Left lung (tissue), 10 donors: ENCODE measurements around the gene CADM1. TPM values are rescaled to one million over a fixed set of nuclear protein-coding genes. Genes with fewer than 3 reads are reported as not detected.

ENCODE experiments used
- ATAC-seq: fragments of 200-7000 bp; cut with Tn5 transposase; one replicate; pipeline ENCODE4 v1.9.1; 2020; ENCODE audit warnings: moderate library complexity
- DNase-seq, 4 donors: peaks; one replicate each; pipeline ENCODE4 v3.0.0-alpha.2; 2013 to 2020
- H3K27ac ChIP-seq, 2 donors: fragments of 200-600 bp; sonication (generic) in 1 of 2; one replicate each; pipeline versions ENCODE4 v1.5.0 to v1.8.0; 2020 to 2021
- H3K27me3 ChIP-seq, 2 donors: fragments of 200-600 bp; sonication (generic) in 1 of 2; one replicate each; pipeline versions ENCODE4 v1.5.0 to v1.8.0; 2020 to 2021
- H3K36me3 ChIP-seq, 2 donors: fragments of 200-600 bp; sonication (generic) in 1 of 2; one replicate each; pipeline versions ENCODE4 v1.5.0 to v1.8.0; 2020 to 2021
- H3K4me1 ChIP-seq, 2 donors: fragments of 200-600 bp; one replicate each; pipeline ENCODE4 v1.8.0; 2021
- H3K4me3 ChIP-seq, 2 donors: fragments of 200-600 bp; sonication (generic) in 1 of 2; one replicate each; pipeline versions ENCODE4 v1.5.0 to v1.8.0; 2020 to 2021; ENCODE audit warnings: mild to moderate bottlenecking in 1 of 2
- H3K9me3 ChIP-seq, 2 donors: fragments of 200-600 bp; sonication (generic) in 1 of 2; one replicate each; pipeline versions ENCODE4 v1.5.0 to v1.8.0; 2020 to 2021
- CTCF ChIP-seq, 2 donors: fragments of 200-600 bp; sonication (generic) in 1 of 2; IDR thresholded peaks; one replicate each; pipeline versions ENCODE4 v1.5.0 to v1.8.0; 2021; ENCODE audit warnings: antibody characterized with exemption in 2 of 2
- intact Hi-C, 2 donors: fragments of 100-400 bp; cut with DNase I; formaldehyde crosslinking; loops; one replicate each; pipeline versions ENCODE4 v1.11.2 to v1.14.2; 2022
- polyA plus RNA-seq, 6 donors: library from polyadenylated mRNA; unstranded; fragments of 120-200 nt; gene quantifications; one replicate each; pipeline ENCODE4 v1.2.1, GENCODE V29; 2013; ENCODE audit not compliant: insufficient read length in 6 of 6
- total RNA-seq, 2 donors: library from RNA; stranded (reverse); fragmentation: NEBNext Ultra II Directional; extraction: Animal tissue kit (Norgen Biotek cat#: 25700); gene quantifications; one replicate each; pipeline ENCODE4 v1.2.1, GENCODE V29; 2021
- donor health status: DM: no; HTN: yes; CAD: no.
- donor health status: DM: no; HTN: no; CAD: no.

Gene CADM1
- total and polyA plus RNA-seq, 8 donors = 105 to 307 (median 156) TPM

GRCh38 chr11:115123641-115124040, 380.6 kb downstream of the CADM1 start:
- no peak overlapping the region for H3K27ac ChIP-seq
- H3K27me3 ChIP-seq = no peaks in the 10 kb centered on the region
- no peak for DNase-seq
- no peaks in the 10 kb centered on the region for H3K9me3 ChIP-seq
- H3K4me3 ChIP-seq = no peak overlapping the region
- TF ChIP-seq CTCF (IDR thresholded peaks at IDR 0.05) = no peak
- no peaks in the 10 kb centered on the region for H3K4me1 ChIP-seq
- no peak for ATAC-seq
- intact Hi-C loops = no loop called here
- no peaks in the 10 kb centered on the region for H3K36me3 ChIP-seq

GRCh38 chr11:115122274-115122673, 381.9 kb downstream of the CADM1 start:
- Histone ChIP-seq H3K27me3 (no peaks in the 10 kb centered on the region), H3K36me3 (no peaks in the 10 kb centered on the region), H3K9me3 (no peaks in the 10 kb centered on the region), H3K4me3 (no peak overlapping the region), H3K4me1 (no peaks in the 10 kb centered on the region), H3K27ac (no peak overlapping the region)
- intact Hi-C loops = no loop called here
- no peak for DNase-seq
- ATAC-seq = no peak
- TF ChIP-seq CTCF (IDR thresholded peaks at IDR 0.05) = no peak
